SK-N-SH (cell line): ENCODE measurements around the gene ZMYND19. TPM values are rescaled to one million over a fixed set of nuclear protein-coding genes. Genes with fewer than 3 reads are reported as not detected.

ENCODE experiments used
- CTCF ChIA-PET: fragments of 300-600, 350-600 bp; formaldehyde crosslinking; extraction: SDS; loops from one replicate; lab custom pipeline; 2021; lab: Yijun Ruan, JAX
- POLR2A ChIA-PET: fragments of 350-600 bp; sonication (Branson Sonifier 250); formaldehyde crosslinking; extraction: SDS; loops from one replicate; lab custom pipeline; 2020; ENCODE audit warnings: antibody characterized with exemption, inconsistent platforms; lab: Yijun Ruan, JAX
- DNase-seq: peaks from one replicate; pipeline ENCODE4 v3.0.0; 2012
- H2AFZ ChIP-seq: fragments of 200-600 bp; sonication (generic); 2 replicates; pipeline ENCODE4 v1.8.1; 2016; ENCODE audit warnings: antibody characterized with exemption, mild to moderate bottlenecking, low read depth
- H3F3A ChIP-seq: fragments of 200-600 bp; sonication (generic); replicated peaks from 2 replicates; pipeline ENCODE3; 2016; ENCODE audit warnings: antibody characterized with exemption, mild to moderate bottlenecking; ENCODE audit not compliant: insufficient read depth
- H3K27ac ChIP-seq, 2 experiments: fragments of 200-500 bp in 1 of 2; fragments of 200-600 bp in 1 of 2; sonication (Bioruptor generic) in 1 of 2; sonication (generic), shearing (Covaris generic) in 1 of 2; 2 replicates each; pipeline versions ENCODE4 v1.5.1 to v1.6.1; 2014 to 2016; ENCODE audit warnings: low read depth in 2 of 2, inconsistent platforms in 1 of 2, low read length in 1 of 2, mild to moderate bottlenecking in 1 of 2, mixed read lengths in 1 of 2
- H3K27me3 ChIP-seq: fragments of 200-600 bp; sonication (generic), shearing (Covaris generic); 2 replicates; pipeline ENCODE4 v1.6.1; 2016; ENCODE audit warnings: mixed run types; ENCODE audit not compliant: insufficient read depth
- H3K36me3 ChIP-seq, 2 experiments: fragments of 200-500 bp in 1 of 2; fragments of 200-600 bp in 1 of 2; sonication (Bioruptor generic) in 1 of 2; sonication (generic) in 1 of 2; replicated peaks in 1 of 2; 2 replicates each; pipeline versions ENCODE3 to v1.5.1; 2014 to 2016; ENCODE audit warnings: low read length in 1 of 2, mild to moderate bottlenecking in 1 of 2; ENCODE audit not compliant: insufficient read depth in 2 of 2, control insufficient read depth in 1 of 2
- H3K4me1 ChIP-seq, 2 experiments: fragments of 200-500 bp in 1 of 2; fragments of 200-600 bp in 1 of 2; sonication (Bioruptor generic) in 1 of 2; sonication (generic), shearing (Covaris generic) in 1 of 2; 2 replicates each; pipeline versions ENCODE4 v1.5.1 to v1.6.1; 2014 to 2016; ENCODE audit warnings: low read depth in 1 of 2, low read length in 1 of 2, mixed run types in 1 of 2; ENCODE audit not compliant: insufficient read depth in 2 of 2, control insufficient read depth in 1 of 2
- H3K4me2 ChIP-seq: fragments of 200-600 bp; sonication (generic), shearing (Covaris generic); 2 replicates; pipeline ENCODE4 v1.6.1; 2017; ENCODE audit warnings: mixed run types
- H3K4me3 ChIP-seq, 2 experiments: fragments of 200-500 bp in 1 of 2; fragments of 200-600 bp in 1 of 2; sonication (Bioruptor generic) in 1 of 2; sonication (generic), shearing (Covaris generic) in 1 of 2; 2 replicates each; pipeline versions ENCODE4 v1.5.1 to v1.8.1; 2014 to 2016; ENCODE audit warnings: low read depth in 2 of 2, inconsistent platforms in 1 of 2, low read length in 1 of 2, mild to moderate bottlenecking in 1 of 2, mixed read lengths in 1 of 2, moderate library complexity in 1 of 2
- H3K79me2 ChIP-seq: fragments of 200-600 bp; sonication (generic); 2 replicates; pipeline ENCODE4 v1.8.1; 2017; ENCODE audit warnings: mild to moderate bottlenecking; ENCODE audit not compliant: insufficient read depth
- H3K9ac ChIP-seq: fragments of 200-600 bp; sonication (generic); 2 replicates; pipeline ENCODE4 v1.6.1; 2017; ENCODE audit warnings: mixed run types
- H3K9me2 ChIP-seq: fragments of 200-600 bp; sonication (generic); 2 replicates; pipeline ENCODE4 v1.6.1; 2017; ENCODE audit warnings: mixed run types
- H3K9me3 ChIP-seq: fragments of 200-600 bp; sonication (generic); 2 replicates; pipeline ENCODE4 v1.6.1; 2017; ENCODE audit warnings: mixed run types, mild to moderate bottlenecking, moderate library complexity
- H4K20me1 ChIP-seq: fragments of 200-600 bp; sonication (generic); 2 replicates; pipeline ENCODE4 v1.6.1; 2017; ENCODE audit warnings: mild to moderate bottlenecking, mixed run types; ENCODE audit not compliant: insufficient read depth
- EZH2phosphoT487 ChIP-seq: fragments of 200-600 bp; sonication (generic); IDR thresholded peaks from 2 replicates; pipeline ENCODE4 v1.6.1; 2017; ENCODE audit warnings: low read depth, mixed run types, mild to moderate bottlenecking, antibody characterized with exemption, moderate library complexity, borderline replicate concordance
- FOXJ3 ChIP-seq: sonication (generic); formaldehyde crosslinking; IDR thresholded peaks from 2 replicates; pipeline ENCODE4 v1.5.1; 2020; ENCODE audit warnings: mild to moderate bottlenecking, missing genetic modification reagents
- GABPA ChIP-seq: IDR thresholded peaks from 2 replicates; pipeline ENCODE4 v1.4.0; 2012; ENCODE audit warnings: low read depth, mild to moderate bottlenecking
- GATA2 ChIP-seq: sonication (generic); formaldehyde crosslinking; IDR thresholded peaks from 2 replicates; pipeline ENCODE4 v1.5.0; 2020; ENCODE audit warnings: mild to moderate bottlenecking, missing genetic modification reagents
- IRF3 ChIP-seq: fragments of 150-350 bp; IDR thresholded peaks from 2 replicates; pipeline ENCODE4 v1.6.1; 2016; ENCODE audit warnings: mild to moderate bottlenecking, low read depth, low read length
- MXI1 ChIP-seq: IDR thresholded peaks from 2 replicates; pipeline ENCODE4 v1.6.1; 2012; ENCODE audit warnings: mild to moderate bottlenecking, low read depth, low read length, improper control_type of control experiment
- NFIC ChIP-seq: IDR thresholded peaks from 2 replicates; pipeline ENCODE4 v1.4.0; 2012; ENCODE audit warnings: borderline replicate concordance
- RAD21 ChIP-seq: IDR thresholded peaks from 2 replicates; pipeline ENCODE4 v1.6.1; 2012; ENCODE audit warnings: mild to moderate bottlenecking, low read length
- REST ChIP-seq: IDR thresholded peaks from 2 replicates; pipeline ENCODE4 v1.6.1; 2012; ENCODE audit warnings: mild to moderate bottlenecking, low read depth, low read length, moderate library complexity
- SMC3 ChIP-seq: IDR thresholded peaks from 2 replicates; pipeline ENCODE4 v1.6.1; 2012; ENCODE audit warnings: low read depth, low read length, improper control_type of control experiment
- TAF1 ChIP-seq: IDR thresholded peaks from 2 replicates; pipeline ENCODE4 v1.6.1; 2012; ENCODE audit warnings: low read depth, mild to moderate bottlenecking, low read length, moderate library complexity, borderline replicate concordance
- TCF12 ChIP-seq: IDR thresholded peaks from 2 replicates; pipeline ENCODE4 v1.4.0; 2012
- YY1 ChIP-seq: IDR thresholded peaks from 2 replicates; pipeline ENCODE4 v1.4.0; 2012; ENCODE audit warnings: low read depth, mild to moderate bottlenecking
- WGBS: methylation state at CpG from one replicate; pipeline ENCODE4 v1.1.6; 2017; ENCODE audit warnings: low lambda C conversion rate; 5-methylcytosine and 5-hydroxymethylcytosine counted together
- polyA plus RNA-seq, 3 experiments: library from polyadenylated mRNA; depleted of rRNA; stranded (reverse); fragments of >200 nt; gene quantifications; 2 replicates each; pipeline ENCODE4 v1.2.3, GENCODE V29; 2012
- TF ChIP-seq, protein P1 (sequence below): fragments of 200-600 bp; sonication (generic); IDR thresholded peaks from 2 replicates; pipeline ENCODE4 v1.6.1; 2017; ENCODE audit warnings: antibody characterized with exemption, mild to moderate bottlenecking, moderate library complexity
- TF ChIP-seq, protein P2 (sequence below): IDR thresholded peaks from 2 replicates; pipeline ENCODE4 v1.4.0; 2012; ENCODE audit warnings: low read depth, borderline replicate concordance
- TF ChIP-seq, protein P3 (sequence below): IDR thresholded peaks from 2 replicates; pipeline ENCODE4 v1.4.0; 2012; ENCODE audit warnings: low read depth, borderline replicate concordance
- TF ChIP-seq, protein P4 (sequence below): IDR thresholded peaks from 2 replicates; pipeline ENCODE4; 2012

The ZMYND19 gene
- polyA plus RNA-seq, 1 of the 3 experiments (the other 2 are of a cell fraction) = 43.1 TPM

DNA sequence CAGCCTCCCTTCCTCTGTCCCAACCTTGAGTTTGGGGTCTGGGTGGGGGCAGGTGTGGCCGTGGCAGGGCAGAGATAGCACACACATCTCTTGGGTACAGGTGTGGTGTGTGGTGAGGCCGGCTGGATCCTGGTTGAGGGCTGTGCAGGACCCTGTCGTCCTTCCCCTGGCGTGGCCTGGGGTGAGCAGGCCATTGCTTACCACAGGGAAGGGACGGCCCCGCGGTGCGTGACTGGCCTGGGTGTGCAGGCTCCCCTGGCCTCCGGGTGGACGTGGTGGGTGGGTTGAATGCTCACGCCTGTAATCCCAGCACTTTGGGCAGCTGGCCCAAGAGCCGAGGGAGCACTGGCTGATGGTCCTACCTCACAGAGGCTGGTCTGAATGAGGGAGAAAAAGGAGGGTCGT is 16.4 kb upstream of the ZMYND19 start:
- H3K27me3 ChIP-seq = no peaks in the 10 kb centered on the region
- POLR2A ChIA-PET = no interaction called here

More for the DNA sequence above, 16.4 kb upstream of the ZMYND19 start:
- Histone ChIP-seq H4K20me1 (no peaks in the 10 kb centered on the region; the same call in 1 of the 2 replicates), H3K4me3 (peak overlapping the region; percentile 71 to 76), H3K4me1 (peaks cover 4 to 18% of the 10 kb centered on the region in 2 experiments; a peak in 3 of 4 replicates), H3K4me2 (peak overlapping the region; percentile 92), H3K9me3 (no peaks in the 10 kb centered on the region), H3K9ac (peak overlapping the region; percentile 73; the same call in 1 of the 2 replicates), H2AFZ (no peak overlapping the region), H3K27ac (no peak overlapping the region), H3F3A (peaks cover 17% of the 10 kb centered on the region), H3K36me3 (no peaks in the 10 kb centered on the region), H3K9me2 (no peaks in the 10 kb centered on the region), H3K79me2 (peaks cover 47% of the 10 kb centered on the region)
- WGBS = 80% methylated on average over 11 of the region's 13 CpGs
- CTCF ChIA-PET = interaction anchor here (1.4 kb wide), 1 partner anchor 14 kb away, joined by 5 read pairs; no protein-coding TSS in a partner anchor
- TF ChIP-seq SMC3 (no peak), TCF12 (no peak), RAD21 (no peak), NFIC (no peak), GATA2 (CRISPR knock-in tag) (no peak), YY1 (no peak), MXI1 (no peak), FOXJ3 (no peak), REST (no peak), GABPA (no peak), EZH2phosphoT487 (no peak), IRF3 (no peak), TAF1 (no peak)
- TF ChIP-seq, protein P1, sequence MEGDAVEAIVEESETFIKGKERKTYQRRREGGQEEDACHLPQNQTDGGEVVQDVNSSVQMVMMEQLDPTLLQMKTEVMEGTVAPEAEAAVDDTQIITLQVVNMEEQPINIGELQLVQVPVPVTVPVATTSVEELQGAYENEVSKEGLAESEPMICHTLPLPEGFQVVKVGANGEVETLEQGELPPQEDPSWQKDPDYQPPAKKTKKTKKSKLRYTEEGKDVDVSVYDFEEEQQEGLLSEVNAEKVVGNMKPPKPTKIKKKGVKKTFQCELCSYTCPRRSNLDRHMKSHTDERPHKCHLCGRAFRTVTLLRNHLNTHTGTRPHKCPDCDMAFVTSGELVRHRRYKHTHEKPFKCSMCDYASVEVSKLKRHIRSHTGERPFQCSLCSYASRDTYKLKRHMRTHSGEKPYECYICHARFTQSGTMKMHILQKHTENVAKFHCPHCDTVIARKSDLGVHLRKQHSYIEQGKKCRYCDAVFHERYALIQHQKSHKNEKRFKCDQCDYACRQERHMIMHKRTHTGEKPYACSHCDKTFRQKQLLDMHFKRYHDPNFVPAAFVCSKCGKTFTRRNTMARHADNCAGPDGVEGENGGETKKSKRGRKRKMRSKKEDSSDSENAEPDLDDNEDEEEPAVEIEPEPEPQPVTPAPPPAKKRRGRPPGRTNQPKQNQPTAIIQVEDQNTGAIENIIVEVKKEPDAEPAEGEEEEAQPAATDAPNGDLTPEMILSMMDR = no peak
- TF ChIP-seq, protein P2, sequence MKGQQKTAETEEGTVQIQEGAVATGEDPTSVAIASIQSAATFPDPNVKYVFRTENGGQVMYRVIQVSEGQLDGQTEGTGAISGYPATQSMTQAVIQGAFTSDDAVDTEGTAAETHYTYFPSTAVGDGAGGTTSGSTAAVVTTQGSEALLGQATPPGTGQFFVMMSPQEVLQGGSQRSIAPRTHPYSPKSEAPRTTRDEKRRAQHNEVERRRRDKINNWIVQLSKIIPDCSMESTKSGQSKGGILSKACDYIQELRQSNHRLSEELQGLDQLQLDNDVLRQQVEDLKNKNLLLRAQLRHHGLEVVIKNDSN = no peak
- TF ChIP-seq, protein P3, sequence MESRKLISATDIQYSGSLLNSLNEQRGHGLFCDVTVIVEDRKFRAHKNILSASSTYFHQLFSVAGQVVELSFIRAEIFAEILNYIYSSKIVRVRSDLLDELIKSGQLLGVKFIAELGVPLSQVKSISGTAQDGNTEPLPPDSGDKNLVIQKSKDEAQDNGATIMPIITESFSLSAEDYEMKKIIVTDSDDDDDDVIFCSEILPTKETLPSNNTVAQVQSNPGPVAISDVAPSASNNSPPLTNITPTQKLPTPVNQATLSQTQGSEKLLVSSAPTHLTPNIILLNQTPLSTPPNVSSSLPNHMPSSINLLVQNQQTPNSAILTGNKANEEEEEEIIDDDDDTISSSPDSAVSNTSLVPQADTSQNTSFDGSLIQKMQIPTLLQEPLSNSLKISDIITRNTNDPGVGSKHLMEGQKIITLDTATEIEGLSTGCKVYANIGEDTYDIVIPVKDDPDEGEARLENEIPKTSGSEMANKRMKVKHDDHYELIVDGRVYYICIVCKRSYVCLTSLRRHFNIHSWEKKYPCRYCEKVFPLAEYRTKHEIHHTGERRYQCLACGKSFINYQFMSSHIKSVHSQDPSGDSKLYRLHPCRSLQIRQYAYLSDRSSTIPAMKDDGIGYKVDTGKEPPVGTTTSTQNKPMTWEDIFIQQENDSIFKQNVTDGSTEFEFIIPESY = no peak
- TF ChIP-seq, protein P4, sequence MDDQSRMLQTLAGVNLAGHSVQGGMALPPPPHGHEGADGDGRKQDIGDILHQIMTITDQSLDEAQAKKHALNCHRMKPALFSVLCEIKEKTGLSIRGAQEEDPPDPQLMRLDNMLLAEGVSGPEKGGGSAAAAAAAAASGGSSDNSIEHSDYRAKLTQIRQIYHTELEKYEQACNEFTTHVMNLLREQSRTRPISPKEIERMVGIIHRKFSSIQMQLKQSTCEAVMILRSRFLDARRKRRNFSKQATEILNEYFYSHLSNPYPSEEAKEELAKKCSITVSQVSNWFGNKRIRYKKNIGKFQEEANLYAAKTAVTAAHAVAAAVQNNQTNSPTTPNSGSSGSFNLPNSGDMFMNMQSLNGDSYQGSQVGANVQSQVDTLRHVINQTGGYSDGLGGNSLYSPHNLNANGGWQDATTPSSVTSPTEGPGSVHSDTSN = no peak
- DNase-seq = no peak
